ENCODE data around the gene ANKS1B.
"Not testable (repeated sequence)": the region's sequence is repeated elsewhere in the genome, so short reads cannot be mapped to it uniquely, and the experiment has no call there.

Gene ANKS1B

GRCh38 chr12:99984271-99985128 is at the start of gene ANKS1B:
TSS of gene ANKS1B (minus strand) at chr12:99984936. CDS start at chr12:99984237, 699 bp downstream.
- peak in 47 of 56 donors; percentile 3 to 71 (median 43) for DNase-seq

- DNase-seq = no peak
Measured at GRCh38 chr12:100031836-100032235, 47.1 kb upstream of the ANKS1B start.

GRCh38 chr12:100027671-100028070 is 42.9 kb upstream of the ANKS1B start:
- DNase-seq = no peak

GRCh38 chr12:100026241-100026640 is 41.5 kb upstream of the ANKS1B start:
- no peak for DNase-seq

GRCh38 chr12:100024974-100025555 is 40.3 kb upstream of the ANKS1B start:
- DNase-seq = no peak

GRCh38 chr12:100020370-100020769 is 35.6 kb upstream of the ANKS1B start:
- DNase-seq = no peak

GRCh38 chr12:100017056-100017455 is 32.3 kb upstream of the ANKS1B start:
- no peak for DNase-seq

GRCh38 chr12:100016304-100016703 is 31.6 kb upstream of the ANKS1B start:
- DNase-seq = not testable (repeated sequence)

GRCh38 chr12:100005846-100006245 is 21.1 kb upstream of the ANKS1B start:
- not testable (repeated sequence) for DNase-seq

- no peak for DNase-seq
Measured at GRCh38 chr12:99997806-99998205, 13.1 kb upstream of the ANKS1B start.

- DNase-seq = no peak
Measured at GRCh38 chr12:99996095-99996494, 11.4 kb upstream of the ANKS1B start.

- DNase-seq = no peak
Measured at GRCh38 chr12:99985631-99986030, 895 bp upstream of the ANKS1B start.

GRCh38 chr12:99985129-99985570 is 414 bp upstream of the ANKS1B start:
- DNase-seq = peak in 3 of 56 donors; percentile 9 to 42 (median 15)

GRCh38 chr12:99983456-99984258 is 1.1 kb downstream of the ANKS1B start:
- peak in 35 of 56 donors; percentile 2 to 71 (median 39) for DNase-seq

- no peak for DNase-seq
Measured at GRCh38 chr12:99981639-99982190, 3.0 kb downstream of the ANKS1B start.

GRCh38 chr12:99979471-99979870 is 5.3 kb downstream of the ANKS1B start:
- no peak for DNase-seq

- no peak for DNase-seq
Measured at GRCh38 chr12:99978152-99978551, 6.6 kb downstream of the ANKS1B start.

GRCh38 chr12:99977550-99977949 is 7.2 kb downstream of the ANKS1B start:
- DNase-seq = peak in 1 of 56 donors; percentile 10

- DNase-seq = no peak
Measured at GRCh38 chr12:99976762-99977161, 8.0 kb downstream of the ANKS1B start.

GRCh38 chr12:99975321-99975720 is 9.4 kb downstream of the ANKS1B start:
- DNase-seq = no peak

GRCh38 chr12:99974146-99974545 is 10.6 kb downstream of the ANKS1B start:
- DNase-seq = no peak

All from nucleus accumbens (tissue), 56 donors.